Measurements from ENCODE around the gene KDELR3.

The KDELR3 gene

GRCh38 chr22:38436629-38437395 is 31.1 kb upstream of the KDELR3 start:
- DNase-seq (ENCODE audit: low spot score) = no peak
- TF ChIP-seq, protein P1, sequence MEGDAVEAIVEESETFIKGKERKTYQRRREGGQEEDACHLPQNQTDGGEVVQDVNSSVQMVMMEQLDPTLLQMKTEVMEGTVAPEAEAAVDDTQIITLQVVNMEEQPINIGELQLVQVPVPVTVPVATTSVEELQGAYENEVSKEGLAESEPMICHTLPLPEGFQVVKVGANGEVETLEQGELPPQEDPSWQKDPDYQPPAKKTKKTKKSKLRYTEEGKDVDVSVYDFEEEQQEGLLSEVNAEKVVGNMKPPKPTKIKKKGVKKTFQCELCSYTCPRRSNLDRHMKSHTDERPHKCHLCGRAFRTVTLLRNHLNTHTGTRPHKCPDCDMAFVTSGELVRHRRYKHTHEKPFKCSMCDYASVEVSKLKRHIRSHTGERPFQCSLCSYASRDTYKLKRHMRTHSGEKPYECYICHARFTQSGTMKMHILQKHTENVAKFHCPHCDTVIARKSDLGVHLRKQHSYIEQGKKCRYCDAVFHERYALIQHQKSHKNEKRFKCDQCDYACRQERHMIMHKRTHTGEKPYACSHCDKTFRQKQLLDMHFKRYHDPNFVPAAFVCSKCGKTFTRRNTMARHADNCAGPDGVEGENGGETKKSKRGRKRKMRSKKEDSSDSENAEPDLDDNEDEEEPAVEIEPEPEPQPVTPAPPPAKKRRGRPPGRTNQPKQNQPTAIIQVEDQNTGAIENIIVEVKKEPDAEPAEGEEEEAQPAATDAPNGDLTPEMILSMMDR (IDR thresholded peaks at IDR 0.05; ENCODE audit: borderline replicate concordance, control extremely low read depth, extremely low read depth, insufficient read depth, missing control alignments) = no peak
- in situ Hi-C loops (cut with MboI; ENCODE audit: low sequenced_read_pairs, unreplicated experiment) = no loop called here

DNA sequence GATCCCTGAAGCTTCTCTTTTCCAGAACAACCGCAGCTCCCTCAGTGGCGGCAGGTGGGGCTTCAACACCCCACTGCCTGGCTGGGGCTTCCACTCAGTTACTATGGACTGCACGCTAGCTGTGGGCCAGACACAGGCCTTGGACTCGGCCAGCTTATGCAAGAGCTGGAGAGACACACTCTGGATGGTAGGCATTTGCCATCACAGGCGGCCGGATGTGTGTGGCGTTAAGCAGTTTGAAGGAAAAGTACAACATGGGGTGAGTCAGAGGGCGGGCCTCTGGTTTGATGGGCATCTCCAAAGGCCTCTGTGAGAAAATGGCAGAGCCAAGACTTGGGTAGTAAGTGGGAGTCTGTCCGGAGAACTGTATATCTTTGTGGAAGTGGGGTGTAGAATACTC is 30.5 kb upstream of the KDELR3 start:
- in situ Hi-C loops (cut with MboI; ENCODE audit: low sequenced_read_pairs, unreplicated experiment) = no loop called here
- no peak for DNase-seq (ENCODE audit: low spot score)
- TF ChIP-seq, protein P1 (IDR thresholded peaks at IDR 0.05; ENCODE audit: borderline replicate concordance, control extremely low read depth, extremely low read depth, insufficient read depth, missing control alignments) = no peak

DNA sequence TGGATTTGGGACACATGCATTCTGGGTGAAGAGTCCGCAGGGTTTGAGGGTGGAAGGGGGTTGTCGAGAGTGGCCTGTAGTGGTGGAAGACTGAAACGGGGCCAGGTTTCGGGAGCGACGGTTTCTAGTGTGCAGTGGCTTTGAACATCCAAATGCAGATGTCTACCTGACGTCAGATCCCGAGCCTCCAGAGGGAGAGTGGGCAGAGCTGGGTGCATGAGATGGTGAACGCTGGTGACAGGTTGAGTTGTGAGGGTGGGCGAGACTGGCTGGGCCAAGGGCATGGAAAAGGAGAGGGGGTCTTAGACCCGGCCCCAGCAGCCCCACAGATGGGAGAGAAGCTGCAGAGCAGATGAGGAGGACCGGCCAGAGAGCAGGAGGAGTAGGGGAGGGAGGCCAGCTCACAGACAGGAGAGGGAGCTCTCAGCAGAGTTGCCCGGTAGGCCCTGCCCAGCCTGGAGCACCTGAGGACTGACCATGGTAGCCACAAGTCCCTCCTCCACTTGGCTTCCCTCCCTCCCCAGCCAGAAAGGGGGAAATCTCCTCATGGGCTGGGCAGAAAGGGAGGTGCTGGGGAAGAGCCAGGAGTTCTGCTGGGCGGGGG is 27.0 kb upstream of the KDELR3 start:
- TF ChIP-seq, protein P1 (IDR thresholded peaks at IDR 0.05; ENCODE audit: borderline replicate concordance, control extremely low read depth, extremely low read depth, insufficient read depth, missing control alignments) = no peak
- no peak for DNase-seq (ENCODE audit: low spot score)
- in situ Hi-C loops (cut with MboI; ENCODE audit: low sequenced_read_pairs, unreplicated experiment) = no loop called here

GRCh38 chr22:38441620-38442287 is 26.1 kb upstream of the KDELR3 start:
- in situ Hi-C loops (cut with MboI; ENCODE audit: low sequenced_read_pairs, unreplicated experiment) = no loop called here
- TF ChIP-seq, protein P1 (IDR thresholded peaks at IDR 0.05; ENCODE audit: borderline replicate concordance, control extremely low read depth, extremely low read depth, insufficient read depth, missing control alignments) = no peak
- no peak for DNase-seq (ENCODE audit: low spot score)

- in situ Hi-C loops (cut with MboI; ENCODE audit: low sequenced_read_pairs, unreplicated experiment) = no loop called here
- TF ChIP-seq, protein P1 (IDR thresholded peaks at IDR 0.05; ENCODE audit: borderline replicate concordance, control extremely low read depth, extremely low read depth, insufficient read depth, missing control alignments) = no peak
- no peak for DNase-seq (ENCODE audit: low spot score)
Measured at GRCh38 chr22:38442967-38443627, 24.8 kb upstream of the KDELR3 start.

Measured in GM13976 (cell line).